HG02678 (cell line): ENCODE data around the gene AGBL4.
"Not testable (repeated sequence)": the region's sequence is repeated elsewhere in the genome, so short reads cannot be mapped to it uniquely, and the experiment has no call there.

Experiments used
- ATAC-seq: cut with Tn5 transposase; IDR thresholded peaks from one replicate; pipeline ENCODE4 v1.9.1; 2021; ENCODE audit warnings: mild to moderate bottlenecking, moderate library complexity; ENCODE audit not compliant: unreplicated experiment

AGBL4 gene

GRCh38 chr1:48523558-48523957, 1500.2 kb downstream of the AGBL4 start:
- no peak for ATAC-seq

- ATAC-seq, result not testable (repeated sequence)
Observed at GRCh38 chr1:48519896-48520295, 1503.9 kb downstream of the AGBL4 start.

GRCh38 chr1:48506870-48507269, 1516.9 kb downstream of the AGBL4 start:
- ATAC-seq, result no peak

GRCh38 chr1:48500541-48501450, 1523.0 kb downstream of the AGBL4 start:
- ATAC-seq, result no peak

- ATAC-seq, result no peak
Observed at GRCh38 chr1:48499211-48499735, 1524.5 kb downstream of the AGBL4 start.

- ATAC-seq, result peak; percentile 81
Observed at GRCh38 chr1:48498096-48498791, 1525.5 kb downstream of the AGBL4 start.

GRCh38 chr1:48495911-48496310, 1527.8 kb downstream of the AGBL4 start:
- no peak for ATAC-seq

- ATAC-seq, result no peak
Observed at GRCh38 chr1:48495166-48495565, 1528.6 kb downstream of the AGBL4 start.

GRCh38 chr1:48493970-48494769, 1529.6 kb downstream of the AGBL4 start:
- ATAC-seq, result no peak

- ATAC-seq, result no peak
Observed at GRCh38 chr1:48493041-48493440, 1530.7 kb downstream of the AGBL4 start.

- ATAC-seq, result no peak
Observed at GRCh38 chr1:48492392-48492791, 1531.4 kb downstream of the AGBL4 start.

GRCh38 chr1:48488721-48489120, 1535.0 kb downstream of the AGBL4 start:
- no peak for ATAC-seq
